SK-N-MC (cell line): ENCODE results near the gene DAB2IP.

ENCODE experiments used
- EZH2 ChIP-seq: fragments of 200-600 bp; sonication (generic); IDR thresholded peaks from one replicate; pipeline ENCODE4 v1.6.1; 2017; ENCODE audit warnings: antibody characterized with exemption
- POLR2AphosphoS5 ChIP-seq: IDR thresholded peaks from 2 replicates; pipeline ENCODE4 v1.6.1; 2012; ENCODE audit warnings: mild to moderate bottlenecking, low read depth, low read length, borderline replicate concordance

GRCh38 chr9:121772600-121773285 lies 121.3 kb downstream of the DAB2IP start:
- TF ChIP-seq EZH2 (no peak), POLR2AphosphoS5 (no peak)
